ENCODE results near the gene MMS19.

The MMS19 gene

GRCh38 chr10:97444212-97444611 is 54.0 kb downstream of the MMS19 start:
- ATAC-seq (ENCODE audit: low read depth) = no peak
- Histone ChIP-seq H3K36me3 (ENCODE audit: low read depth) (peaks cover 46% of the 10 kb centered on the region), H3K27ac (ENCODE audit: poor library complexity, severe bottlenecking) (no peak overlapping the region), H3K4me3 (ENCODE audit: severe bottlenecking) (no peak overlapping the region), H3K9me3 (ENCODE audit: severe bottlenecking) (no peaks in the 10 kb centered on the region), H3K27me3 (ENCODE audit: insufficient read depth, poor library complexity, severe bottlenecking) (no peaks in the 10 kb centered on the region), H3K4me1 (ENCODE audit: insufficient read depth, poor library complexity, severe bottlenecking) (peaks cover 8% of the 10 kb centered on the region)
- no peak for DNase-seq (ENCODE audit: low spot score)
- TF ChIP-seq CTCF (IDR thresholded peaks at IDR 0.05; ENCODE audit: poor library complexity, severe bottlenecking) = no peak

- Histone ChIP-seq H3K4me3 (ENCODE audit: severe bottlenecking) (no peak overlapping the region), H3K27ac (ENCODE audit: poor library complexity, severe bottlenecking) (no peak overlapping the region), H3K36me3 (ENCODE audit: low read depth) (peaks cover 57% of the 10 kb centered on the region), H3K27me3 (ENCODE audit: insufficient read depth, poor library complexity, severe bottlenecking) (no peaks in the 10 kb centered on the region), H3K4me1 (ENCODE audit: insufficient read depth, poor library complexity, severe bottlenecking) (peaks cover 4% of the 10 kb centered on the region), H3K9me3 (ENCODE audit: severe bottlenecking) (no peaks in the 10 kb centered on the region)
- no peak for TF ChIP-seq CTCF (IDR thresholded peaks at IDR 0.05; ENCODE audit: poor library complexity, severe bottlenecking)
- DNase-seq (ENCODE audit: low spot score) (no peak), ATAC-seq (ENCODE audit: low read depth) (no peak)
These were observed 55.9 kb downstream of the MMS19 start for GRCh38 chr10:97442277-97442676.

- H3K9me3 ChIP-seq (ENCODE audit: severe bottlenecking) = no peaks in the 10 kb centered on the region
- DNase-seq (ENCODE audit: low spot score) (no peak), ATAC-seq (ENCODE audit: low read depth) (no peak)
- H3K27me3 ChIP-seq (ENCODE audit: insufficient read depth, poor library complexity, severe bottlenecking) = no peaks in the 10 kb centered on the region
- H3K36me3 ChIP-seq (ENCODE audit: low read depth) = peaks cover 87% of the 10 kb centered on the region
- H3K4me3 ChIP-seq (ENCODE audit: severe bottlenecking) = no peak overlapping the region
- no peak overlapping the region for H3K27ac ChIP-seq (ENCODE audit: poor library complexity, severe bottlenecking)
- no peaks in the 10 kb centered on the region for H3K4me1 ChIP-seq (ENCODE audit: insufficient read depth, poor library complexity, severe bottlenecking)
- no peak for TF ChIP-seq CTCF (IDR thresholded peaks at IDR 0.05; ENCODE audit: poor library complexity, severe bottlenecking)
These were observed 63.0 kb downstream of the MMS19 start for GRCh38 chr10:97435211-97435610.

GRCh38 chr10:97434557-97434956 is 63.7 kb downstream of the MMS19 start:
- H3K4me1 ChIP-seq (ENCODE audit: insufficient read depth, poor library complexity, severe bottlenecking) = no peaks in the 10 kb centered on the region
- no peaks in the 10 kb centered on the region for H3K27me3 ChIP-seq (ENCODE audit: insufficient read depth, poor library complexity, severe bottlenecking)
- H3K27ac ChIP-seq (ENCODE audit: poor library complexity, severe bottlenecking) = no peak overlapping the region
- ATAC-seq (ENCODE audit: low read depth) (peak; percentile 27; the same call in 2 of the 3 replicates), DNase-seq (ENCODE audit: low spot score) (no peak)
- H3K9me3 ChIP-seq (ENCODE audit: severe bottlenecking) = no peaks in the 10 kb centered on the region
- no peak overlapping the region for H3K4me3 ChIP-seq (ENCODE audit: severe bottlenecking)
- peaks cover 89% of the 10 kb centered on the region for H3K36me3 ChIP-seq (ENCODE audit: low read depth)
- no peak for TF ChIP-seq CTCF (IDR thresholded peaks at IDR 0.05; ENCODE audit: poor library complexity, severe bottlenecking)

GRCh38 chr10:97434055-97434454 is 64.2 kb downstream of the MMS19 start:
- ATAC-seq (ENCODE audit: low read depth) = peak; percentile 65
- no peak overlapping the region for H3K27ac ChIP-seq (ENCODE audit: poor library complexity, severe bottlenecking)
- DNase-seq (ENCODE audit: low spot score) = no peak

More at GRCh38 chr10:97434055-97434454, 64.2 kb downstream of the MMS19 start:
- Histone ChIP-seq H3K9me3 (ENCODE audit: severe bottlenecking) (no peaks in the 10 kb centered on the region), H3K27me3 (ENCODE audit: insufficient read depth, poor library complexity, severe bottlenecking) (no peaks in the 10 kb centered on the region), H3K36me3 (ENCODE audit: low read depth) (peaks cover 89% of the 10 kb centered on the region), H3K4me1 (ENCODE audit: insufficient read depth, poor library complexity, severe bottlenecking) (no peaks in the 10 kb centered on the region), H3K4me3 (ENCODE audit: severe bottlenecking) (no peak overlapping the region)
- peak; percentile 5 for TF ChIP-seq CTCF (IDR thresholded peaks at IDR 0.05; ENCODE audit: poor library complexity, severe bottlenecking)
